GM19238 (cell line): ENCODE results near the gene CAMK2G.

ENCODE experiments used
- DNase-seq: peaks from one replicate; pipeline ENCODE4 v3.0.0; 2011; ENCODE audit warnings: low spot score; ENCODE audit not compliant: insufficient read length

CAMK2G gene

DNA sequence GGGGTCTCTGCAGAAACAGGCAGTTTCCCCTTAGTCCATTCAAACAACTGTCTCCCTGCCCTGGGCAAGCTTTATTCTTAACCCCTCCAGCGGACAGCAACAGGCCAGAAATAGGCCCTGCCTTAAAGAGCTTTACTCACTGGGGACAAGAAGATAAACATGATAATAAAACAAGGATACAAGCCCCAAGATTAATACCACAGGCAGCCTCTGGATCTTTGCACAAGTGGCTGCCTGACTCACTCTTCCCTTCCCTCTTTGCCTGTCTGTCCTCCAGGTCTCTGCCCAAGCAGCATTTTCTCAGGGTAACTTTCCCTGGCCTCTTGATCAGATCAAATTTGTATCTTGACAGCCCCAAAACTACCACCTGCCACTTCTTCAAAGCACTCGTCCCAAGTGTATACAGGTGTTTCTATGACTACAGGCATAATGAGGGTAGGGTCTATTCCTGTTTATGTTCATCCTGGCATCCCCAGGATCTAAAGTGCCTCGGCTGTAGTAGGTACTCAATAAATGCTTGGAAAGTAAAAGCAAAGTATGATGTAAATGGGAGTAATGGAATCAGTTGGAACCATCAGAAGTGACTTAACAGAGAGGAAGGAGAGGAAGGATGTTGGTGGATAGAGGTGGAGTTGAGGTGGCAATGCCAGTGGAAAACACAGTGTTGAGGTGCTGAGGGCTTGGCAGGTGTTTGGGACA, 7.0 kb upstream of the CAMK2G start:
- no peak for DNase-seq

GRCh38 chr10:73879296-73880173, 5.2 kb upstream of the CAMK2G start:
- DNase-seq, result peak; percentile 73

- no peak for DNase-seq
Observed at GRCh38 chr10:73878365-73878764, 4.0 kb upstream of the CAMK2G start.

GRCh38 chr10:73877533-73878160, 3.3 kb upstream of the CAMK2G start:
- no peak for DNase-seq

GRCh38 chr10:73876971-73877370, 2.6 kb upstream of the CAMK2G start:
- no peak for DNase-seq

GRCh38 chr10:73876566-73876965, 2.2 kb upstream of the CAMK2G start:
- no peak for DNase-seq

DNA sequence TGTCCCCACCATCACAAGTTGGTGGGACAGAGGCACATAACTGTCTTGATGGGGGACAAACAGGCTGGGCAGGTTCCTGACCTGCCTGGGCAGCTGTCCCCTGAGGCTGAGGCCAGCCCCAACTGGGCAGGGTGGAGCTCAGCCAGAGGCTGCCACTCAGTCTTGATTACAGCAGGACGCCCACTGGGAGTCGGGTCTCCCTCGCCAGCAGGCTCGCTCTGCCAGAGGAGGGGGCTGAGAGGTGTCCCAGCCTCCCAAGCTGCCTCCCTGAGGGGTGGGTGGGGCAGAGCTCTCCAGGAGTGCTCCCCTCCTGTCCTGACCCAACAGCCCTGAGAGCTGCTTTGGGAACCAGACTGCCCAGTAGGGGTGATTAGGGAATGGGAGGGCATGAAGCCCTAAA, 1.8 kb upstream of the CAMK2G start:
- DNase-seq, result no peak

- DNase-seq, result no peak
Observed at GRCh38 chr10:73875139-73875475, 752 bp upstream of the CAMK2G start.

DNA sequence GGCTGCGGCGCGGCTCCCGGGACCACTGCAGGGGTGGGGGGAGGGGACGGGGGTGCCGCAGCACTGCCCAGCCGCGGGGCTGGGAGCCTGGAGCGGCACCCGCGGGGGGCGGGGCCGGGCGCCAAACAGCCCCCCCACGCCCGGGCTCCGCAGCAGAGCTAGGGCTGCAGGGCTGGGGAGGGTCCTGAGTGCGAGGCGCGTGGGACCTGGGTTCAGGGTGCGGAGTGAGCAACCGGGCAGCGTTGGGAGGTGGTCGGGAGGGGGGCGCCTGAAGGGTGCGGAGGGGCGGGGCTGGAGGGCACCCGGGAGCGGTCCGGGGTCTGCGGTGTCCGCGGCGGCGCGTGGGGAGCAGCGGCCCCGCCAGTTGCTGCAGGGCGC, 528 bp downstream of the CAMK2G start:
- DNase-seq, result peak; percentile 49

GRCh38 chr10:73873142-73873837, 1.1 kb downstream of the CAMK2G start:
- no peak for DNase-seq

DNA sequence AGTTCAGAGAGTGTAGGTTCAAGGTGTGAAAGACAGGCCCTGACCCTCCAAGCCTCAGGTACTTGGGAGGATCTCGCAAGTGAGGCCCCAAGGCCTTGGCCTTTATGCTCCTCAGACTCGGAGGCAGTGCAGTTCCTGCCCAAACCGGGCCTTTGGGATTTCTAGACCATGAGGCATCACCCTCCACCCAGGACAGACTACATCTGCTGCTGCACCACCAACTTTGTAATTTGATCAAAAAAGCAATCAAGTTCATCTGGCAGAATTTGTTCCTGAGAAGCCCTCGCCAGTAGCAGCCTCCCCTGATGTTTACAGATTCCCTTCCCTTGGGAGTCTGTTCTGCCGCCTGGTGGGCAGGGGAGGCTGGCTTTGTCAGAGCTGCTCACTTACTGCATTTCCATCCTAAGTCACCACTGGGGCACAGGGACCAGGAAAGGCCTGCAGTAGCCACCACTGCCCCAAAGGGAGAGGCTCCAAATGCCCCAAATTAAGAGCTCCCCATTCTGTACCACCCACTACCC, 2.1 kb downstream of the CAMK2G start:
- no peak for DNase-seq

DNA sequence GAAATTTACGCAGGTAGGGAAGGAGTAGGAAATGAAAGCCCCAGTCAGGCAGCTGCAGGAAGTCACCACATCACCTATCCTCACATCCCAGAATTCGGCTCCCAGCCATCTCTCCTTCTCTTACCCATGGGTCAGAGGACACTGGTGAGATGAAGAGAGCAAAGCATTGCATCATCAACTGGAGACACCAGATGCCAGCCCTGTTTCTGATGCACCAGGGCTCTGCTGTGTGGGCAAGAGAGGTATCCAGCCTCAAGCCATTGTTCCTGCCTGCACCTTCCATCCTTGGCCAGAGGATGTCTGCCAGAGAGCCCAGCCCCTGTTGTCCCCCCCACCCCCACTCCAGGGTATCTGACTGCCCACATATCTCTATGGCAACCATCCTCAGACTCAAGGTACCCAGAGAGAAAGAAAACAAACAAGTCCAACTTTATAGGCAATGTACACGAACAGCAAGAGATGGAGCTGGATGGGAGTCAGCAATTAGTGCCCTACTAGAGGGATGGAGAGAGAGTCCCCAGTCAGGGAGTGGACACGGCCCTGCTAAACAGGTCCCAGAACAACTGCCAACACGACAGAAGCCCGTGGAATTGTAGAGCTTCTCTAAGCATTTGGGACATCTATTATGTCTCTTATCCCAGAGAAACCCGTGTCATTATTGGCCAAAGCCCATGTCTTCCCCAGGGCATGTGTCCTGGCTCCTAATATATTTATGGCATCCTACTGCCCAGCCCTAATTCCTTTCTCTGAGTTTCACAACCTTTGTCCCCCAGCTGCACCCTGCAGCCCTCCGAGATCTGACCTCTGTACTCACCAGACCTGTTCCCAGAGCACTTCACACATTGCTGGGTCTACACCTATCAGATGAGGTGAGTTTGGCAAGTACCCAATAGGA, 2.8 kb downstream of the CAMK2G start:
- DNase-seq, result no peak

GRCh38 chr10:73868655-73869195, 5.6 kb downstream of the CAMK2G start:
- no peak for DNase-seq

GRCh38 chr10:73867871-73868631, 6.3 kb downstream of the CAMK2G start:
- DNase-seq, result no peak

DNA sequence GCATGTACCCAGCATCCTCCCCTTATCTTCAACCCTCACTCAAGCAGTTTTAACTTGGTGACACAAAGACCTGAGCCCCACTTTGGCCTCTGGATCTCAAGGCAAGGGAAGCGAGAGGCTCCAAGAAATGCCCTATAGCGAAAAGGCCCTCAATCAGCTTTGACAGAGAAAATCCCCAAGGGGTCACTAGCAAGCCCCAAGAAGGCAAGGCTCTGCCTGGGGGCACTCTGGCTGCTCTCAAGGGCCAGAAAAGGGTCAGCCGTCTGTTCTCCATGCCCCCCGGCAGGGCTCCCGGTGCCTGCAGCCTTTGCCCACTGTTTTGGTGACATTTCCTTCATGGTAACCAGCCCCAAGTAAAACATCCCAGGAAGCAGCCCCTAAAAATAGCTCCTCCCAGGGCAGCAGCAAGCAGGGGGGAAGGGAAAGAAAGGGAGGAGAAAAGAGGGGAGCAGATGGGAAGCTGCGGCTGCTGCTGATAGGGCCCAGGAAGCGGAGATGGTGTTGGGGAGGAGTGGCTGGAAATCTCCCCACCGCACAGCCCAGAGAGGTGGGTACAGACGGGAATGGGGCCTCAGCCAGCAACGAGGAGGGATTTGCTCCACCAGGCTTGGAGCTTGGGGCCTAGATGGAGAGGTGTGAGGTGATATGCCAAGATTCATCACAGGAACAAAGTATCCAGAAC, 7.1 kb downstream of the CAMK2G start:
- DNase-seq, result no peak

- no peak for DNase-seq
Observed at GRCh38 chr10:73866621-73867020, 7.7 kb downstream of the CAMK2G start.

DNA sequence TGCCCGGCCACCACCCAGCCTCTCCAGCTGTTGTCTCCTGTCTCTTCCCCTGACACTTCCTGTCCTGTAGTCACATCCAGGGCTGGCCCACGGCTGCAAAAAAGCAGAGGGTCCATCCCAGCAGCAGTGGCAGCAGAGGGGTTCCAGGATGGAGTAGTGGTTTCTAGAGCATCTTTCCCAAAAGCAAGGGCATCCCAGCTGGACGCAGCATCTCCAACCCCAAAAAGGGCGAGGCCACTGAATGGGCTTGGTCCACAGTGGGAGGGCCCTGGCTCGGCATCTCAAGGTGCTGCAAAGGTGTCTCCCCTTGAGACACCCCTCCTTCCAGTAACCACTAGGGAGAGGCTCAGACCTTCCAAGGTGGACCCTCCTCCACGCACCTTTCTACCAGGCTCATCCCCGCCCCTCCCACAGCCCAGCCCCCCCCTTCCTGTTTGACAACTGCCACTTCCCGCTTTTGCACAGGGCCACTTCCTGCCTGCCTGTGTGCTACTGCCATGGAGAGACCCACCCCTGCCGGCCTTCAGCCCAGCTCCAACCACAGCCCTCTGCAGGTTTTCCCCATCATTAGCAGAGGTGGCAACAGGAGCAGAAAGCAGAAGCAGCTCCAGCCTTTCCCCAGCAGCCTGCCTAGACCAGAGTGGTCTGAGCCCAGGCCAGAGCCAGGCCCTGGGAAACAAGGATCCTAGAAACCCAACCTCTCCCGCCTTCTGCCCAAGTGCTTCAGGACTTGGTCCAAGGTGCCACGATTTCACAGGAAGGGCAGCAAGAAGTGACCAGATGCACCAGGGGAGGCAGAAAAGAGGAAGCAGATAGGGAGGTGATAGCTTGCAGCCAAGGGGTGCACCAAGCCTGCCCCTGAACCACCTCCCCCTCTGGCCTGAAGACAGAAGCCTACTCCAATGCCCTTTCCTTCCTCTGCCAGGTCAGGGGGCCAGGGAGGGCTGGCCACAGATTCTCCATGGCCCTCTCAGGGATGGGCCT, 8.6 kb downstream of the CAMK2G start:
- DNase-seq, result peak; percentile 80

DNA sequence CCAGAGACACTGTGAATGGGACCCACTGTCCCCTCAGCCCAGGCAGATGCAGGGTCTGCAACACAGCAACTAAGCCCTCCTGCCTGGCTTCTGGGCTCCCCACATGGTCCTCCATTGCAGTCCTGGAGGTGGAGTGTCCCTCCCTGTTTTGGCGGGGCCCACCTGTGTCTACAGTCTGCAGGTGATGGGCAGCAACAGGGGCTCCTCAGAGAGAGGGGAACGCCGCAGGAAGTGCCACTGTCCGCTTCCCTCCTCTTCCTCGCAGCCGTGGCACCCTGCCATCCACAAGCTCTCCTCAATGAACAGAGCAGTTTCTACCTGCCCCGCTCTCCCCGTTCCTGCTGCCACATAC, 9.3 kb downstream of the CAMK2G start:
- DNase-seq, result no peak
